WTC11 (cell line): ENCODE results near the gene SSRP1. TPM values are rescaled to one million over a fixed set of nuclear protein-coding genes. Genes with fewer than 3 reads are reported as not detected.

Experiments used
- ATAC-seq: fragments of 200-7000 bp; cut with Tn5 transposase; 2 replicates; pipeline ENCODE4 v1.10.0; 2021; ENCODE audit warnings: mild to moderate bottlenecking, moderate library complexity
- CTCF ChIA-PET: fragments of 300-600 bp; sonication (Branson Sonifier 250); formaldehyde crosslinking; loops from one replicate; lab custom pipeline; 2021; ENCODE audit warnings: antibody characterized with exemption; lab: Charles Lee
- POLR2A ChIA-PET: fragments of 350-600 bp; sonication (Branson Sonifier 250); formaldehyde crosslinking; loops from one replicate; lab custom pipeline; 2021; ENCODE audit warnings: antibody characterized with exemption; lab: Charles Lee
- DNase-seq: peaks from one replicate; pipeline ENCODE4 v3.0.0; 2021; ENCODE audit warnings: low spot score
- H3K27ac Mint-ChIP-seq: 2 replicates; pipeline ENCODE4 v1.8.0; 2021; ENCODE audit warnings: mixed read lengths
- H3K27me3 Mint-ChIP-seq: 2 replicates; pipeline ENCODE4 v1.8.0; 2021; ENCODE audit warnings: low read depth, mild to moderate bottlenecking, moderate library complexity, mixed read lengths
- H3K36me3 Mint-ChIP-seq: 2 replicates; pipeline ENCODE4 v1.8.0; 2021; ENCODE audit warnings: mixed read lengths
- H3K4me1 Mint-ChIP-seq: 2 replicates; pipeline ENCODE4 v1.8.0; 2022; ENCODE audit warnings: mixed read lengths
- H3K4me3 Mint-ChIP-seq: 2 replicates; pipeline ENCODE4 v1.8.0; 2021; ENCODE audit warnings: mild to moderate bottlenecking, moderate library complexity, mixed read lengths
- H3K9me3 Mint-ChIP-seq: 2 replicates; pipeline ENCODE4 v1.8.0; 2021; ENCODE audit warnings: mixed read lengths
- ARID4B ChIP-seq: sonication (generic); formaldehyde crosslinking; IDR thresholded peaks from 2 replicates; pipeline ENCODE4 v1.8.0; 2023; ENCODE audit warnings: missing genetic modification reagents, mild to moderate bottlenecking, borderline replicate concordance
- CBFB ChIP-seq: sonication (generic); formaldehyde crosslinking; IDR thresholded peaks from 2 replicates; pipeline ENCODE4 v1.8.1; 2022; ENCODE audit warnings: mild to moderate bottlenecking, low read depth, missing genetic modification reagents
- E2F4 ChIP-seq: sonication (generic); formaldehyde crosslinking; IDR thresholded peaks from 2 replicates; pipeline ENCODE4 v1.8.1; 2022; ENCODE audit warnings: low read depth, mild to moderate bottlenecking, moderate library complexity, missing genetic modification reagents, borderline replicate concordance
- ESRRA ChIP-seq: sonication (generic); formaldehyde crosslinking; IDR thresholded peaks from 2 replicates; pipeline ENCODE4 v1.8.1; 2022; ENCODE audit warnings: mild to moderate bottlenecking, missing genetic modification reagents, borderline replicate concordance
- IRF2 ChIP-seq: sonication (generic); formaldehyde crosslinking; IDR thresholded peaks from 2 replicates; pipeline ENCODE4 v1.8.0; 2022; ENCODE audit warnings: low read depth, missing genetic modification reagents, borderline replicate concordance
- JUN ChIP-seq: sonication (generic); formaldehyde crosslinking; IDR thresholded peaks from 2 replicates; pipeline ENCODE4 v1.8.0; 2023; ENCODE audit warnings: mild to moderate bottlenecking, missing genetic modification reagents
- MAX ChIP-seq: sonication (generic); formaldehyde crosslinking; IDR thresholded peaks from 2 replicates; pipeline ENCODE4 v1.8.0; 2022; ENCODE audit warnings: mild to moderate bottlenecking, missing genetic modification reagents
- NFYB ChIP-seq: sonication (generic); formaldehyde crosslinking; conservative IDR thresholded peaks from 2 replicates; pipeline ENCODE4 v1.8.0; 2022; ENCODE audit warnings: low read depth, missing genetic modification reagents
- NR2C2 ChIP-seq: sonication (generic); formaldehyde crosslinking; IDR thresholded peaks from 2 replicates; pipeline ENCODE4 v1.8.0; 2022; ENCODE audit warnings: mild to moderate bottlenecking, missing genetic modification reagents
- OVOL2 ChIP-seq: fragments of 250-450 bp; sonication (Bioruptor Pico); IDR thresholded peaks from 2 replicates; pipeline ENCODE4 v1.9.0; 2021; ENCODE audit warnings: mild to moderate bottlenecking, borderline replicate concordance
- PRRX2 ChIP-seq: fragments of 250-450 bp; sonication (Bioruptor Pico); IDR thresholded peaks from 2 replicates; pipeline ENCODE4 v1.8.0; 2021; ENCODE audit warnings: mild to moderate bottlenecking
- RELA ChIP-seq: sonication (generic); formaldehyde crosslinking; IDR thresholded peaks from 2 replicates; pipeline ENCODE4 v1.8.1; 2022; ENCODE audit warnings: missing genetic modification reagents, mild to moderate bottlenecking, borderline replicate concordance
- SMAD3 ChIP-seq: sonication (generic); formaldehyde crosslinking; IDR thresholded peaks from 2 replicates; pipeline ENCODE4 v1.8.0; 2022; ENCODE audit warnings: missing genetic modification reagents, mild to moderate bottlenecking, borderline replicate concordance
- SMAD4 ChIP-seq: sonication (generic); formaldehyde crosslinking; IDR thresholded peaks from 2 replicates; pipeline ENCODE4 v1.8.0; 2022; ENCODE audit warnings: mild to moderate bottlenecking, missing genetic modification reagents
- ZNF232 ChIP-seq: sonication (generic); formaldehyde crosslinking; IDR thresholded peaks from 2 replicates; pipeline ENCODE4 v1.8.0; 2022; ENCODE audit warnings: mild to moderate bottlenecking, missing genetic modification reagents
- ZNF263 ChIP-seq: sonication (generic); formaldehyde crosslinking; IDR thresholded peaks from 2 replicates; pipeline ENCODE4 v1.8.1; 2022; ENCODE audit warnings: low read depth, mild to moderate bottlenecking, moderate library complexity, missing genetic modification reagents
- ZNF423 ChIP-seq: fragments of 250-450 bp; sonication (Bioruptor Pico); IDR thresholded peaks from 2 replicates; pipeline ENCODE4 v2.1.2; 2022; ENCODE audit warnings: mild to moderate bottlenecking, moderate library complexity
- ZNF532 ChIP-seq: fragments of 250-450 bp; sonication (Bioruptor Pico); IDR thresholded peaks from 2 replicates; pipeline ENCODE4 v1.9.0; 2021; ENCODE audit warnings: mild to moderate bottlenecking, borderline replicate concordance
- total RNA-seq: library from RNA; stranded (reverse); gene quantifications from 3 replicates; pipeline ENCODE4 v1.2.3, GENCODE V29; 2021

Gene SSRP1
- total RNA-seq, 1 experiment from 2014 or later, result 228 TPM

DNA sequence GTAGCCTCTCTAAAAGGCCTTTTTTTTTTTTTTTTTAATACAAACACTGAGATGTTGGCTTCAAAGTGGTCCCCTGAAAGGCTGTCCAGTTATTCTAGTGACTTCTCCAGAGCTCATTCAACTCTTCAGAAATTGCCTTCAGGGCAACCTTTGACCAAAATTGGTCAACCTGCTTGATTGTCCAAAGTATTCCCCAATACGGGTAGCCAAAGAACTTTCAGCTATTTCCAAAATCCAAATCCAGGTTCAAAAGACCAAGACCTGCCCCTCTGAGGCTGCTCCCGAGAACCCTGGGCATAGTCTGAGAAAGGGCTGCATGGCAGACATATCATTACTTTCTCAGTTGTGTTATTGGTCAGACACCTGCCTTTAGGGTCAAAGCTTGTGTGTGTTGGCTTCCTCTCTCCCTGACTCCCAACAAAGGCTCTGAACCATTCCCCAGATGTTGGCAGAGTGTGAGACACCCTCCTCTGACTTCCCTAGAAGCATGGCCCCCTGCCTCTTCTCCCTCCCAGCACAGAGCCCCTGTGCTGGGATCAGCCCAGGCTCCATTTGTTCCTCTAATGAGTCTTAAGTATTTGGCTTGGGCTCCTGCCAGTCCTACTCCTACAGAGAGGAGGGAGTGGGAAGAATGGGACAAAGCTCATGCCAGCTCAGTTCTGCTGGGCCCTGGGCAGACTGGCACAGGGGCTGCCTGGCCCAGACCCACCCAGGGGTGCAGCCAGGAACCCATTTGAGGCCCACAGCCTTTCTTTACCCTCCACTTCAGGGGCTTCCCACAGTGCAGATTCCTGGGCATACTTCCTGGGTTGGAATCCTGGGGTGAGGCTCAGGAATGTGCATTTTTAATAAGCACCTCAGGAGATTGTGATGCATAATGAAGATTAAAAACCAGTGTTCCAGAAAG, 41.2 kb downstream of the SSRP1 start:
- ATAC-seq (peak; percentile 47), DNase-seq (no peak)
- CTCF ChIA-PET, result interaction anchor here (0.5 to 1.1 kb wide), 5 partner anchors 9 to 56 kb away, joined by 3 read pairs; no protein-coding TSS in a partner anchor
- Mint-ChIP-seq H3K27me3 (no peaks in the 10 kb centered on the region), H3K4me1 (peaks cover 9% of the 10 kb centered on the region), H3K9me3 (peaks cover 20% of the 10 kb centered on the region), H3K36me3 (peaks cover 32% of the 10 kb centered on the region), H3K27ac (no peak overlapping the region; the same call in 1 of the 2 replicates), H3K4me3 (no peak overlapping the region)
- POLR2A ChIA-PET, result interaction anchor here (0.7 to 1.7 kb wide), 3 partner anchors 10 to 33 kb away, joined by 4 to 9 read pairs (median 8); no protein-coding TSS in a partner anchor
- TF ChIP-seq ZNF532 (CRISPR knock-in tag) (no peak), OVOL2 (CRISPR knock-in tag) (no peak), ZNF423 (peak; percentile 74)
- TF ChIP-seq, all 79 proteins: peak for 1

GRCh38 chr11:57290288-57290687, 45.4 kb downstream of the SSRP1 start:
- H3K4me1 Mint-ChIP-seq, result peaks cover 28% of the 10 kb centered on the region
- TF ChIP-seq PRRX2 (CRISPR knock-in tag), result no peak
- TF ChIP-seq IRF2 (CRISPR knock-in tag), result no peak
- TF ChIP-seq E2F4 (CRISPR knock-in tag), result no peak
- TF ChIP-seq ARID4B (CRISPR knock-in tag), result no peak
- TF ChIP-seq NFYB (CRISPR knock-in tag), result no peak
- TF ChIP-seq NR2C2 (CRISPR knock-in tag), result no peak
- TF ChIP-seq ESRRA (CRISPR knock-in tag), result no peak
- no peak for TF ChIP-seq MAX (CRISPR knock-in tag)
- TF ChIP-seq JUN (CRISPR knock-in tag), result no peak
- TF ChIP-seq RELA (CRISPR knock-in tag), result no peak
- no peak for TF ChIP-seq CBFB
- no peak for TF ChIP-seq ZNF232 (CRISPR knock-in tag)
- no peak for TF ChIP-seq SMAD4 (CRISPR knock-in tag)
- TF ChIP-seq SMAD3, result no peak
- TF ChIP-seq ZNF263 (CRISPR knock-in tag), result no peak
- ChIA-PET POLR2A (no interaction called here), CTCF (interaction anchor here (1.0 to 2.3 kb wide), 3 partner anchors 13 to 55 kb away, joined by 3 to 10 read pairs (median 8); no protein-coding TSS in a partner anchor)
- H3K36me3 Mint-ChIP-seq, result peaks cover 1% of the 10 kb centered on the region; the same call in 1 of the 2 replicates
- peaks cover 2% of the 10 kb centered on the region for H3K27me3 Mint-ChIP-seq
- peaks cover 7% of the 10 kb centered on the region for H3K9me3 Mint-ChIP-seq
- H3K27ac Mint-ChIP-seq, result no peak overlapping the region
- no peak overlapping the region for H3K4me3 Mint-ChIP-seq
- DNase-seq (no peak), ATAC-seq (no peak)
